ENCODE data around the gene SPON1.
"Not testable (repeated sequence)": the region's sequence is repeated elsewhere in the genome, so short reads cannot be mapped to it uniquely, and the experiment has no call there.

The SPON1 gene

DNA sequence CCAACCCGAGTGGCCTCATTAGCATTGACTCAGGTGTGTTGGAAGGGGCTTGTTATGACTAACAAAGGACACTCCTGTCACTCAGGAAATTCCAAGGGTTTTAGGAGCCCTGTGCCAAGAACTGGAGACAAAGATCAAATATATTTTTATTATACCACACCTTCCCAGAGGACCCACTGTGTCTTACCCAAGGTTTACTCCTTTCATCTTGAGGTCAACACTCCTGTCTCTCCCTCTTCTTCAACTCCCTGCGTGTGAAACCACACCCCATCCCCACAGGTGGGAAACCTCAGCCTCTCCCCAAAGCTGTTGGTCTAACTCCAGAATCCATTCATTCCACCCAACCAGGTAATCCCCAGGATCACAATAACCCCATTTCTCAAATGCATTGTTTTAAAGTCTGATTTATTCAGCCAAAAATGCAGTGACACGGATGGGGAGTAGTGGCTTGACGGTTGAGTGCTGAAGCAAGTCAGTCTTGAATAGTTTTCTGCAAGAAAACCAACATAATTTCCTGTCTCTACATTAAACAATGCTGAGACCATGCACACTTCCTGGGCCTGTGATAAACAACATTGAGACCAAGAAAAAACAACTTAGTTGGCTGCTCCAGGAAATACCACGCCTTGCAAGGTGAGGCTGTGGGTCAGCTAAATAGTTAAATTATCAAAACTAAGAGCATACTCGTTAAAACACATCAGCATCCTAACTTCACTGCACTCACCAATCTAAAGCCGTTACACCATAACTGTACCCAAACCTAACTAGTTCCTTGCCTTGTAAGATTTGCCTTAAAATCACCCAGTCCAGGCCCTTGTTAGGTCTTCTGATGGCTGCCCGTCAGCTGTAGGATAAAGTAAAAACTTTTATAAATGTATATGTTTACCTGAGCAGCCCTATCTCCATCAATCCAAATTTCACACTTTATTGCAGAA lies 38.5 kb upstream of the SPON1 start:
- Histone ChIP-seq H3K4me1 (ENCODE audit: insufficient read depth, low read length) (no peaks in the 10 kb centered on the region), H3K4me3 (ENCODE audit: low read depth in 1 of 2, low read length in 2 of 2) (no peak overlapping the region), H3K27me3 (ENCODE audit: insufficient read depth, low read length, poor library complexity) (peaks cover 7% of the 10 kb centered on the region), H3K9ac (ENCODE audit: low read depth, low read length) (no peak overlapping the region), H3K9me3 (ENCODE audit: insufficient read depth, low read length, severe bottlenecking) (no peaks in the 10 kb centered on the region), H3K36me3 (ENCODE audit: insufficient read depth, low read length) (no peaks in the 10 kb centered on the region), H4K20me1 (ENCODE audit: insufficient read depth, low read length) (no peaks in the 10 kb centered on the region), H3K4me2 (ENCODE audit: insufficient read depth, low read length) (no peak overlapping the region), H3K27ac (ENCODE audit: low read length) (no peak overlapping the region), H3K79me2 (ENCODE audit: insufficient read depth, low read length) (no peaks in the 10 kb centered on the region), H2AFZ (ENCODE audit: low read depth, low read length) (no peak overlapping the region)
- ATAC-seq (ENCODE audit: insufficient read depth, low read depth), result no peak
- no peak for DNase-seq
- no peak for TF ChIP-seq EZH2 (IDR thresholded peaks at IDR 0.05; ENCODE audit: borderline replicate concordance, low read depth, low read length, severe bottlenecking)
- TF ChIP-seq, protein P1, sequence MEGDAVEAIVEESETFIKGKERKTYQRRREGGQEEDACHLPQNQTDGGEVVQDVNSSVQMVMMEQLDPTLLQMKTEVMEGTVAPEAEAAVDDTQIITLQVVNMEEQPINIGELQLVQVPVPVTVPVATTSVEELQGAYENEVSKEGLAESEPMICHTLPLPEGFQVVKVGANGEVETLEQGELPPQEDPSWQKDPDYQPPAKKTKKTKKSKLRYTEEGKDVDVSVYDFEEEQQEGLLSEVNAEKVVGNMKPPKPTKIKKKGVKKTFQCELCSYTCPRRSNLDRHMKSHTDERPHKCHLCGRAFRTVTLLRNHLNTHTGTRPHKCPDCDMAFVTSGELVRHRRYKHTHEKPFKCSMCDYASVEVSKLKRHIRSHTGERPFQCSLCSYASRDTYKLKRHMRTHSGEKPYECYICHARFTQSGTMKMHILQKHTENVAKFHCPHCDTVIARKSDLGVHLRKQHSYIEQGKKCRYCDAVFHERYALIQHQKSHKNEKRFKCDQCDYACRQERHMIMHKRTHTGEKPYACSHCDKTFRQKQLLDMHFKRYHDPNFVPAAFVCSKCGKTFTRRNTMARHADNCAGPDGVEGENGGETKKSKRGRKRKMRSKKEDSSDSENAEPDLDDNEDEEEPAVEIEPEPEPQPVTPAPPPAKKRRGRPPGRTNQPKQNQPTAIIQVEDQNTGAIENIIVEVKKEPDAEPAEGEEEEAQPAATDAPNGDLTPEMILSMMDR (IDR thresholded peaks at IDR 0.05; ENCODE audit: borderline replicate concordance, extremely low read depth, low read length, poor library complexity, severe bottlenecking), result no peak

DNA sequence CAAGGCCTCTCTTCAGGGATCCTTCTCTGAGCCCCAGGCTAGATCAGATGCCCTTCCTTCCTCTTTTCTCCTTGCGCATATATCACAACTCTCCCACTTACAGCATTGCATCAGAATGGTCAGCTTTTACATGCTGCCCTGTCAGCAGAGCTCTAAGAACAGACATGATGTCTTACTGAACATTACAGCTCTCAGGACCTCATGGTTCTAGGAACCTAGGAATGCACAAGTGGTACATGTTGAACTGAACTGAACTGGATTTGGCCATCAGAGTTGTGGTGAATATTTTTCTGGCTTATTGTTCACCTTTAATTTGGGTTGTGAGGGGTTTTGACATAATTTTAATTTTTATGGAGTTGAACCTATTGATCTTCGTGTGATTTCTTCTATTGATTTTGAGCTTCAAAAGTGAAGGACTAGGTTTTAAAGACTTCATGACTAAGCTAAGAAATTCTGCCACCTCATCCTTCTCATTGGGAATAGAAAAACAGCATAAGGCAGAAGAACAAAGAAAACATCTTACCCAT lies 37.7 kb upstream of the SPON1 start:
- H3K27me3 ChIP-seq (ENCODE audit: insufficient read depth, low read length, poor library complexity), result peaks cover 4% of the 10 kb centered on the region
- H3K9ac ChIP-seq (ENCODE audit: low read depth, low read length), result no peak overlapping the region
- H3K9me3 ChIP-seq (ENCODE audit: insufficient read depth, low read length, severe bottlenecking), result no peaks in the 10 kb centered on the region
- DNase-seq (no peak), ATAC-seq (ENCODE audit: insufficient read depth, low read depth) (no peak)
- H3K27ac ChIP-seq (ENCODE audit: low read length), result no peak overlapping the region
- no peak overlapping the region for H3K4me2 ChIP-seq (ENCODE audit: insufficient read depth, low read length)
- H2AFZ ChIP-seq (ENCODE audit: low read depth, low read length), result no peak overlapping the region
- H3K4me3 ChIP-seq (ENCODE audit: low read depth in 1 of 2, low read length in 2 of 2), result no peak overlapping the region
- no peaks in the 10 kb centered on the region for H3K36me3 ChIP-seq (ENCODE audit: insufficient read depth, low read length)
- no peaks in the 10 kb centered on the region for H3K79me2 ChIP-seq (ENCODE audit: insufficient read depth, low read length)
- no peaks in the 10 kb centered on the region for H4K20me1 ChIP-seq (ENCODE audit: insufficient read depth, low read length)
- no peaks in the 10 kb centered on the region for H3K4me1 ChIP-seq (ENCODE audit: insufficient read depth, low read length)
- TF ChIP-seq, protein P1 (IDR thresholded peaks at IDR 0.05; ENCODE audit: borderline replicate concordance, extremely low read depth, low read length, poor library complexity, severe bottlenecking), result no peak
- TF ChIP-seq EZH2 (IDR thresholded peaks at IDR 0.05; ENCODE audit: borderline replicate concordance, low read depth, low read length, severe bottlenecking), result no peak

DNA sequence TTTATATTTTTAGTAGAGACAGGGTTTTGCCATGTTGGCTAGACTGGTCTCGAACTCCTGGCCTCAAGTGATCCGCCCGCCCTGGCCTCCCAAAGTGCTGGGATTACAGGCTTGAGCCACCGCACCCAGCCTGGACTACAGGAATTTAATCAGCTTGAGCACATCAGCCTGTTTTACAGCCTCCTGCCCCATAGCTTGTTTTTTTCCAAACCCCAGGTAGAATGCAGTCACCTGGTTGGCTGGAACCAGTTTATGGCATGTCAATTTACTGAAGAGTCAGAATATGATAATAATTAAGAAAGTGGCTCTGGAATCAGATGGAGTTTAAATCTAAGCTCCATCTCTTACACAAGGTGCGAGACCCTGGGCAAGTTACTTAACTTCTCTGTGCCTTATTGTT lies 36.2 kb upstream of the SPON1 start:
- not testable (repeated sequence) for ATAC-seq (ENCODE audit: insufficient read depth, low read depth); H3K27me3 ChIP-seq (ENCODE audit: insufficient read depth, low read length, poor library complexity); H4K20me1 ChIP-seq (ENCODE audit: insufficient read depth, low read length); H3K79me2 ChIP-seq (ENCODE audit: insufficient read depth, low read length); H3K4me1 ChIP-seq (ENCODE audit: insufficient read depth, low read length); DNase-seq; H3K4me3 ChIP-seq (ENCODE audit: low read depth in 1 of 2, low read length in 2 of 2); H2AFZ ChIP-seq (ENCODE audit: low read depth, low read length); H3K4me2 ChIP-seq (ENCODE audit: insufficient read depth, low read length); H3K9ac ChIP-seq (ENCODE audit: low read depth, low read length); H3K27ac ChIP-seq (ENCODE audit: low read length); H3K9me3 ChIP-seq (ENCODE audit: insufficient read depth, low read length, severe bottlenecking); H3K36me3 ChIP-seq (ENCODE audit: insufficient read depth, low read length)

DNA sequence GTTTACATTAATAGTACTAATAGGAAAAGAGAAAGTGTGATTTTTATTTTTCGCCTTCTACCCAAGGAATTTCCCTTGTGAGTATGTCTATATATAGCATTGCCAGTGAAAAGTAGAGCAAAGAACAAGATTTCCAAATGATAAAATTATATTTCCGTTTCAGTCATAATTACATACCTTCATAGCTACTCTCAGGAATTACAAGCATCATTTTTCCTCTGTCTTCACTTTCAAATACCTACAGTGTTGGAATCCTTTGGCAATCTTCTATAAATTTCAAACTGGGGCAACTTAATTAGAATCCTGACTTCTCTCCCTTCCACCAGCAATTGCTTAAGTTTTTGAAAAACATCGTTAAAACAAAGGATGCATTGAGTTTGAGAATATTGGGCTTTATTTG lies 35.5 kb upstream of the SPON1 start:
- H3K9ac ChIP-seq (ENCODE audit: low read depth, low read length), result no peak overlapping the region
- ATAC-seq (ENCODE audit: insufficient read depth, low read depth), result no peak
- TF ChIP-seq, protein P1 (IDR thresholded peaks at IDR 0.05; ENCODE audit: borderline replicate concordance, extremely low read depth, low read length, poor library complexity, severe bottlenecking), result no peak
- TF ChIP-seq EZH2 (IDR thresholded peaks at IDR 0.05; ENCODE audit: borderline replicate concordance, low read depth, low read length, severe bottlenecking), result no peak
- H3K79me2 ChIP-seq (ENCODE audit: insufficient read depth, low read length), result no peaks in the 10 kb centered on the region
- H3K4me3 ChIP-seq (ENCODE audit: low read depth in 1 of 2, low read length in 2 of 2), result no peak overlapping the region
- no peaks in the 10 kb centered on the region for H3K4me1 ChIP-seq (ENCODE audit: insufficient read depth, low read length)
- H2AFZ ChIP-seq (ENCODE audit: low read depth, low read length), result no peak overlapping the region
- H3K36me3 ChIP-seq (ENCODE audit: insufficient read depth, low read length), result no peaks in the 10 kb centered on the region
- H3K4me2 ChIP-seq (ENCODE audit: insufficient read depth, low read length), result no peak overlapping the region
- no peak for DNase-seq
- H4K20me1 ChIP-seq (ENCODE audit: insufficient read depth, low read length), result no peaks in the 10 kb centered on the region
- peaks cover 4% of the 10 kb centered on the region for H3K27me3 ChIP-seq (ENCODE audit: insufficient read depth, low read length, poor library complexity)
- H3K9me3 ChIP-seq (ENCODE audit: insufficient read depth, low read length, severe bottlenecking), result no peaks in the 10 kb centered on the region
- H3K27ac ChIP-seq (ENCODE audit: low read length), result no peak overlapping the region
